OCI-LY7 (cell line): ENCODE measurements around the gene DMKN. TPM values are rescaled to one million over a fixed set of nuclear protein-coding genes. Genes with fewer than 3 reads are reported as not detected.

Experiments used
- BruUV-seq: library from RNA; stranded (reverse); fragments of 400-500 nt; replicated peaks from 2 replicates; lab custom pipeline; 2021; lab: Mats Ljungman, UMichigan
- CTCF ChIA-PET: fragments of 300-600 bp; sonication (Branson Sonifier 250); formaldehyde crosslinking; loops from one replicate; lab custom pipeline; 2022; ENCODE audit warnings: antibody characterized with exemption; ENCODE audit not compliant: unreplicated experiment; lab: Charles Lee
- POLR2A ChIA-PET: fragments of 300-600 bp; sonication (Branson Sonifier 250); formaldehyde crosslinking; loops from one replicate; lab custom pipeline; 2022; ENCODE audit warnings: antibody characterized with exemption; lab: Charles Lee
- DNase-seq: peaks from one replicate; pipeline ENCODE4 v3.0.0-alpha.2; 2015; ENCODE audit warnings: low spot score
- H2AFZ ChIP-seq: fragments of 200-600 bp; sonication (generic), shearing (Covaris generic); 2 replicates; pipeline ENCODE4 v1.6.1; 2014; ENCODE audit warnings: mild to moderate bottlenecking, antibody characterized with exemption, low read length, moderate library complexity
- H3K27ac ChIP-seq: fragments of 200-600 bp; sonication (generic); 2 replicates; pipeline ENCODE4 v1.5.1; 2014; ENCODE audit warnings: mixed run types, low read depth, mild to moderate bottlenecking, moderate library complexity, low read length, inconsistent platforms; ENCODE audit not compliant: poor library complexity, severe bottlenecking
- H3K36me3 ChIP-seq: fragments of 200-600 bp; sonication (generic); 2 replicates; pipeline ENCODE4 v1.6.1; 2014; ENCODE audit warnings: mild to moderate bottlenecking, antibody characterized with exemption, low read length, moderate library complexity, mixed read lengths; ENCODE audit not compliant: insufficient read depth
- H3K4me1 ChIP-seq: fragments of 200-600 bp; sonication (generic); 2 replicates; pipeline ENCODE4 v1.5.1; 2014; ENCODE audit warnings: mild to moderate bottlenecking, low read length; ENCODE audit not compliant: insufficient read depth, poor library complexity, severe bottlenecking
- H3K4me2 ChIP-seq: fragments of 200-600 bp; sonication (generic); 2 replicates; pipeline ENCODE4 v1.6.1; 2014; ENCODE audit warnings: mild to moderate bottlenecking, low read length
- H3K4me3 ChIP-seq: fragments of 200-600 bp; sonication (generic); 2 replicates; pipeline ENCODE4 v1.5.1; 2014; ENCODE audit warnings: mild to moderate bottlenecking, low read depth, low read length; ENCODE audit not compliant: poor library complexity, severe bottlenecking
- H3K79me2 ChIP-seq: fragments of 200-600 bp; sonication (generic); 2 replicates; pipeline ENCODE4 v1.6.1; 2016; ENCODE audit warnings: low read depth, mild to moderate bottlenecking, low read length, moderate library complexity, mixed read lengths; ENCODE audit not compliant: insufficient read depth
- H3K9me2 ChIP-seq: fragments of 200-600 bp; sonication (generic); 2 replicates; pipeline ENCODE4 v1.6.1; 2016; ENCODE audit warnings: mild to moderate bottlenecking, low read length, mixed read lengths; ENCODE audit not compliant: insufficient read depth
- H3K9me3 ChIP-seq: fragments of 200-600 bp; sonication (generic); 2 replicates; pipeline ENCODE4 v1.6.1; 2014; ENCODE audit warnings: mild to moderate bottlenecking, mixed run types, low read length, mixed read lengths
- H4K20me1 ChIP-seq: fragments of 200-600 bp; sonication (generic); 2 replicates; pipeline ENCODE4 v1.6.1; 2014; ENCODE audit warnings: mild to moderate bottlenecking, antibody characterized with exemption, low read length, moderate library complexity, mixed read lengths; ENCODE audit not compliant: insufficient read depth
- CTCF ChIP-seq: fragments of 200-600 bp; sonication (generic); conservative IDR thresholded peaks from 2 replicates; pipeline ENCODE4 v1.5.1; 2014; ENCODE audit warnings: mild to moderate bottlenecking, antibody characterized with exemption, low read length, moderate library complexity, mixed read lengths
- EZH2phosphoT487 ChIP-seq: fragments of 200-600 bp; sonication (generic); IDR thresholded peaks from 2 replicates; pipeline ENCODE4 v1.6.1; 2018; ENCODE audit warnings: low read depth, borderline replicate concordance, mild to moderate bottlenecking, mixed run types, antibody characterized with exemption, low read length, moderate library complexity, mixed read lengths
- intact Hi-C: fragments of 100-400 bp; cut with micrococcal nuclease; formaldehyde crosslinking; loops from one replicate; pipeline ENCODE4 v1.10.0; 2022; ENCODE audit not compliant: unreplicated experiment
- total RNA-seq, 2 experiments: library from RNA; depleted of rRNA in 1 of 2; stranded (reverse); fragments of >200 nt in 1 of 2; shearing (Covaris generic) in 1 of 2; gene quantifications; 2 replicates each; pipeline ENCODE4 v1.2.3, GENCODE V29; 2014 to 2022

Gene DMKN
- total RNA-seq, 2 experiments from 2014 or later = not detected

DNA sequence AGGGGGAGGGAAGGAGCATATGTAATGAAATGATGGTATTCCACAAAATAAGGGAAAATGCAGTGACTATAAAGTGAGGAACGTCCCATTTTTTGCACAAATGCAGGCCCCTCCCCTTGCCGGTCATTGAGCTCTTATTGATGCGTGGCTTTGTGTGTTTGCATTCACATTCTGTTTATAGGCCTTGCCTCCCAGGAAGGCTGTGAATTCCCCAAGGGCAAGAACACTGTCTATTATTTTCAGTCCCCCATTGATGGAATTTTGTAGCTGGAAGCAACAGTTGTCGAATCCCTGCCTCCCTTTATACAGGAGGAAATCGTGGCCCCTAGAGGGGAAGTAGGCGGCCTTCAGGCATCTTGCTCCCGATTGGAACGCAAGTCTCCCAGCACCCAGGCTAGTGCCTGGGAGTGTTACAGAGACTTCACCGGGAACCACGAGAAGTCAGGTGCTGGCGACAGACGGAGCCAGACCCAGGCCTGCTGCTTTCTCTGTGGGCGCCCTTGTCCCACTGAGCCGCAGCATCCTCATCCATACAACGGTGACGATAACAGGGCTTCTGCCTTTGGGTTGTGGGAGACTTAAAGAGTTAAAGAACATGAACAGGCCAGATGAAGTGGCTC is 7.8 kb upstream of the DMKN start:
- POLR2A ChIA-PET = no interaction called here
- TF ChIP-seq CTCF (no peak), EZH2phosphoT487 (no peak)
- Histone ChIP-seq H3K9me2 (no peaks in the 10 kb centered on the region), H3K4me2 (no peak overlapping the region), H3K36me3 (no peaks in the 10 kb centered on the region), H3K79me2 (no peaks in the 10 kb centered on the region), H4K20me1 (no peaks in the 10 kb centered on the region), H3K4me1 (no peaks in the 10 kb centered on the region), H3K9me3 (no peaks in the 10 kb centered on the region), H3K27ac (no peak overlapping the region), H3K4me3 (no peak overlapping the region), H2AFZ (no peak overlapping the region)
- intact Hi-C loops = no loop called here
- DNase-seq = no peak
- no TSS peak for BruUV-seq
- CTCF ChIA-PET = no interaction called here

GRCh38 chr19:35519291-35519690 is 5.8 kb upstream of the DMKN start:
- Histone ChIP-seq H4K20me1 (no peaks in the 10 kb centered on the region), H3K9me2 (no peaks in the 10 kb centered on the region), H3K4me1 (no peaks in the 10 kb centered on the region), H3K36me3 (no peaks in the 10 kb centered on the region), H3K9me3 (no peaks in the 10 kb centered on the region), H3K27ac (no peak overlapping the region), H3K4me3 (no peak overlapping the region), H3K79me2 (no peaks in the 10 kb centered on the region), H2AFZ (no peak overlapping the region), H3K4me2 (no peak overlapping the region)
- DNase-seq = no peak
- BruUV-seq = no TSS peak
- ChIA-PET CTCF (no interaction called here), POLR2A (no interaction called here)
- intact Hi-C loops = no loop called here
- no peak for TF ChIP-seq EZH2phosphoT487
- no peak for TF ChIP-seq CTCF

- Histone ChIP-seq H3K79me2 (no peaks in the 10 kb centered on the region), H3K36me3 (no peaks in the 10 kb centered on the region), H3K9me2 (no peaks in the 10 kb centered on the region), H2AFZ (no peak overlapping the region), H3K4me1 (no peaks in the 10 kb centered on the region), H3K4me3 (no peak overlapping the region), H3K9me3 (no peaks in the 10 kb centered on the region), H3K4me2 (no peak overlapping the region), H4K20me1 (no peaks in the 10 kb centered on the region), H3K27ac (no peak overlapping the region)
- BruUV-seq = no TSS peak
- intact Hi-C loops = no loop called here
- ChIA-PET POLR2A (no interaction called here), CTCF (no interaction called here)
- no peak for DNase-seq
- TF ChIP-seq EZH2phosphoT487 (no peak), CTCF (no peak)
These were observed 4.9 kb upstream of the DMKN start for GRCh38 chr19:35518313-35518712.
